Nephron progenitor cell (in vitro differentiated cells): Measurements from ENCODE around the gene GAP43.

Source experiments
- DNase-seq: peaks from one replicate; pipeline ENCODE4 v3.0.0; 2021
- H3K27ac Mint-ChIP-seq: 2 replicates; pipeline ENCODE4 v1.8.0; 2021; ENCODE audit warnings: mild to moderate bottlenecking, moderate library complexity, mixed read lengths
- H3K27me3 Mint-ChIP-seq: 2 replicates; pipeline ENCODE4 v1.8.0; 2021; ENCODE audit warnings: mild to moderate bottlenecking, low read depth, mixed read lengths; ENCODE audit not compliant: poor library complexity
- H3K36me3 Mint-ChIP-seq: 2 replicates; pipeline ENCODE4 v1.8.0; 2021; ENCODE audit warnings: low read depth, mixed read lengths
- H3K4me1 Mint-ChIP-seq: 2 replicates; pipeline ENCODE4 v1.8.0; 2021; ENCODE audit warnings: mixed read lengths
- H3K4me3 Mint-ChIP-seq: 2 replicates; pipeline ENCODE4 v1.8.0; 2021; ENCODE audit warnings: mild to moderate bottlenecking, moderate library complexity, mixed read lengths
- H3K9me3 Mint-ChIP-seq: 2 replicates; pipeline ENCODE4 v1.8.0; 2021; ENCODE audit warnings: mild to moderate bottlenecking, moderate library complexity, mixed read lengths
- TF ChIP-seq, protein P1 (sequence below): fragments of 200-600 bp; sonication (generic); IDR thresholded peaks from 2 replicates; pipeline ENCODE4 v1.5.0; 2021; ENCODE audit warnings: antibody characterized with exemption

Gene GAP43

DNA sequence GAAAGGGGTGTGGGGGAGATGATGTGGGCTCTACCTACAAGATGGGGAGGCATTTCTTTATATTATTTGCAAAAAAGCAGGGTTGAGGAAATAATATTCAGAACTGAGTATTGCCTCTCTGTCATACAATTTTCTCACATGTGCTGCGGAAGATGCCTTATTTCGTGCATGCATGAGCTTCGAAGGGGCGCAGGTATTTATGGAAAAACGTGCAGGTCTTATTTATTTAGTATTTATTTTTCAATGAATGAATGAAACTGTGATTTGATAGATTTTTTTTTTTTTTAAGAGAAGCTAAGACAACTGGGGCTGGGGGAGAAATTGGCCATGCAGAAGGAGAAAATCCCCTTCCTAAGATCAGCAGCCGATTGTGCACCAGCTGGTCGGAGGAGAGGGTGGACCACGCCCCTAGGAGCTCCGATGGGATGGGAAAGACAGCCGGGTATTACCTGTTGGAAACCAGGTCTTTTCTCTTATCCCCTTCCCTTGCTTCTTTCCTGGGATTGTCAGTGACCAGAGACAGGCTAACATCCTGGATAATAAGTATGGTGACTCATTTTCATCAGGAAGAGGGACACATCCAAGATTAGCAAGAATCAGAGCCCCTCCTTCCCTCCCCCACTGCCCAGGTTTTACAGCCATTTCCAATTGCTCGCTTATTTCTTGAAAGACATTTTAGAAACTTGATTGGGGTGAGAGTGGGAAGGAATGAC is 875 bp downstream of the GAP43 start:
- peak overlapping the region; percentile 83 for H3K4me3 Mint-ChIP-seq
- H3K9me3 Mint-ChIP-seq = no peaks in the 10 kb centered on the region
- H3K36me3 Mint-ChIP-seq = no peaks in the 10 kb centered on the region
- TF ChIP-seq, protein P1, sequence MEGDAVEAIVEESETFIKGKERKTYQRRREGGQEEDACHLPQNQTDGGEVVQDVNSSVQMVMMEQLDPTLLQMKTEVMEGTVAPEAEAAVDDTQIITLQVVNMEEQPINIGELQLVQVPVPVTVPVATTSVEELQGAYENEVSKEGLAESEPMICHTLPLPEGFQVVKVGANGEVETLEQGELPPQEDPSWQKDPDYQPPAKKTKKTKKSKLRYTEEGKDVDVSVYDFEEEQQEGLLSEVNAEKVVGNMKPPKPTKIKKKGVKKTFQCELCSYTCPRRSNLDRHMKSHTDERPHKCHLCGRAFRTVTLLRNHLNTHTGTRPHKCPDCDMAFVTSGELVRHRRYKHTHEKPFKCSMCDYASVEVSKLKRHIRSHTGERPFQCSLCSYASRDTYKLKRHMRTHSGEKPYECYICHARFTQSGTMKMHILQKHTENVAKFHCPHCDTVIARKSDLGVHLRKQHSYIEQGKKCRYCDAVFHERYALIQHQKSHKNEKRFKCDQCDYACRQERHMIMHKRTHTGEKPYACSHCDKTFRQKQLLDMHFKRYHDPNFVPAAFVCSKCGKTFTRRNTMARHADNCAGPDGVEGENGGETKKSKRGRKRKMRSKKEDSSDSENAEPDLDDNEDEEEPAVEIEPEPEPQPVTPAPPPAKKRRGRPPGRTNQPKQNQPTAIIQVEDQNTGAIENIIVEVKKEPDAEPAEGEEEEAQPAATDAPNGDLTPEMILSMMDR = no peak
- H3K27ac Mint-ChIP-seq = no peak overlapping the region
- H3K27me3 Mint-ChIP-seq = peaks cover 29% of the 10 kb centered on the region
- DNase-seq = no peak
- H3K4me1 Mint-ChIP-seq = peaks cover 27% of the 10 kb centered on the region

DNA sequence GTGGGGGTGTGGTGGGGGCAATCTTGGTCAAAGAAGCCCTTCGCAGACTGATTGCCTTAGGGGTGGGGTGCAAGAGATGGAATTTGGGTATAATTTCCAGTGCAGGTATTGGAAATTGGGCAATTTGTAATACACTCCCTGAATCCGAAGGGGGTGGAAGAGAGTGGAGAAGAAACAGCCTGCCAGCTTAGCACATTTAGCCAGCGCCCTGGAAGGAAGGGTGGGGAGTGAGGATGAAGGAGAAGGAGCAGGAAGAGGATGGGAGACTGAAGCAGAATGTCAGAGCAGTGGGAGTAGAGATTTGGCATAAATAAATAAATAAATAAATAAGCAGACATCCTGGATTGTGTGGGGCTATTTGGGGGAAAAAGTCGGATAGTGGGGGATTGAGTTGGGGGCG is 1.6 kb downstream of the GAP43 start:
- H3K4me3 Mint-ChIP-seq = peak overlapping the region; percentile 83
- H3K36me3 Mint-ChIP-seq = no peaks in the 10 kb centered on the region
- TF ChIP-seq, protein P1 = no peak
- peaks cover 27% of the 10 kb centered on the region for H3K4me1 Mint-ChIP-seq
- H3K27ac Mint-ChIP-seq = no peak overlapping the region
- peaks cover 29% of the 10 kb centered on the region for H3K27me3 Mint-ChIP-seq
- H3K9me3 Mint-ChIP-seq = no peaks in the 10 kb centered on the region
- DNase-seq = no peak

DNA sequence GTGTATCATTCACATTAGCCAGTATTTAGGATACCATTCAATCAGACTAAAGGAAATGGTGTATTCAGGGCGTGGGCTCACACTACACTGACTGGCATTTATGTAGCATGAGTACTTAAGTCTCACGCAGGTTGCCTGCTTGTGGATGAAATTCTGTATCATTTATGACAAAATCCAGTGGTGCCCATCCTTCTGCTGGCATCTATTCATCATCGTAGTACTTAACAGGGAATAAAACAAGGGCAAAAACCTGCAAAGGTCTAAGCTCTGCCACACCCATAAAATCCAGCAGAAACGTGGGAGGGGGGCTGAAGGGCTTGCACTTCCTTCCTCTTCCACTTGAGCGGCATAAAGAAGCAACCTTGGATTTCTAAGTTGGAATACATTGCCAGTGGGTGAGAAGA is 2.7 kb downstream of the GAP43 start:
- Mint-ChIP-seq H3K27me3 (peaks cover 29% of the 10 kb centered on the region), H3K27ac (no peak overlapping the region), H3K4me1 (peaks cover 27% of the 10 kb centered on the region), H3K9me3 (no peaks in the 10 kb centered on the region), H3K4me3 (no peak overlapping the region), H3K36me3 (no peaks in the 10 kb centered on the region)
- DNase-seq = no peak
- TF ChIP-seq, protein P1 = peak; percentile 27

DNA sequence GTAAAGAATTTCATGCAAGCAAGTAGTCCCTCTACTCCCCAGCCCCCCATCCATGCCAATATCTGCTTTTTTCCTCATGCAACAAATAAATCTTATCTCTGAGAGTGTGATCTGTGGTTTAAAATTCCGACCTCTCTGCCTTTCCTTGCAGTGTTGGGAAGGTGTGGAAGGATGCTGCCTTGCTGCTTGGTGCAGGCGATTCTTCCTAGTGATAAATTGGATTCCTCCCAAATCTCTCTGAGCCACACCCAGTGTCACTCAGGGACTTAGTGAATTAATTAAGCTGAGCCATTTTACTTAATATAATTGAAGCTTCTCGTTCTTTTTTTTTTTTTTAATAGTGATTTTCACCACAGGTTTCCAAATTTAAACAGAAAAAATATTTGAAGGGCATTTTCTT is 3.4 kb downstream of the GAP43 start:
- peaks cover 29% of the 10 kb centered on the region for H3K27me3 Mint-ChIP-seq
- TF ChIP-seq, protein P1 = no peak
- H3K9me3 Mint-ChIP-seq = no peaks in the 10 kb centered on the region
- no peak overlapping the region for H3K4me3 Mint-ChIP-seq
- peaks cover 27% of the 10 kb centered on the region for H3K4me1 Mint-ChIP-seq
- no peak for DNase-seq
- no peaks in the 10 kb centered on the region for H3K36me3 Mint-ChIP-seq
- H3K27ac Mint-ChIP-seq = no peak overlapping the region

DNA sequence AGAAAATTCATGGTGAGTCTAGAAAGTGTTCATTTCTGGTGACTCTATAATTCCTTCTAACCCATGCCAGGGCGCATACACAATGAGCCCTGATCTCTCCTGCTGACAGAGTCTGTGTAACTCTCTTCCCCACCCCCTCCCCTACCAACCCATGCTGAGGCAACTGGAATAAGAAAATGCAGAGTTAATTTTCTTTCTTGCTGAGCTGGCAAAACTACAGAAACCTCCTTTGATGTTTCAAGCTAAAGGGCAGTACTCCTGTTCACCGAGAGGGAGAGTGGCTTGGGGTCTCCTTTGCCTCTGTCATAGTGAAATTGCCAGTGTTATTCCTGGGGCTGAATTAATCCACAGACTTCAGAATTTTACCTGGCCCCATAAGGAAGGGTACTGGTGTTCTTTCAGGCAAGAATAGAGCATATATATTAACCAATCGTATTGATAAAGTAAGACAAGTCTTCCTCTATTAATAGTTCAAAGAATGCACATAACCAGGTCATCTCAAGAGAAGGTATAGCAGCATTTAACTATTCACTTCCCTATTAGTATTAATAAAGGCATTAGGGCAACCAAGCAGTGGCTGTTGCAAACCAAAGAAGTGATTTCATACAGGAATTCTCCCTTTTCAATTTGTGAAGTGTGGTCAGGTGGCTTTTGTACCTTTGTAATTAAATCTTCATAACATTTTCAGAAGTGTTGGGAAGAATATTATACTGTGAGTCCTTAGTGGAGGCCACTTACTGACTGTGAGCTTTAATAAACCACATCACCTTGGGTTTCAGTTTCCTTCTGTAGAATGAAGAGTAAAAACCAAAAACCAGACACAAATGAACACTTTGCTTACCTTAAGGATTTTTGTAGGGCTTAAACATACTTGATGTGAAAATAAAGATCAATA is 4.1 kb downstream of the GAP43 start:
- Mint-ChIP-seq H3K27me3 (peaks cover 29% of the 10 kb centered on the region), H3K27ac (no peak overlapping the region), H3K9me3 (no peaks in the 10 kb centered on the region), H3K4me3 (no peak overlapping the region), H3K36me3 (no peaks in the 10 kb centered on the region), H3K4me1 (peaks cover 27% of the 10 kb centered on the region)
- no peak for DNase-seq
- TF ChIP-seq, protein P1 = no peak
